GM12872 (cell line): ENCODE measurements around the gene AP2M1.

Experiments
- CTCF ChIP-seq: IDR thresholded peaks from 3 replicates; pipeline ENCODE4 v1.5.1; 2011; ENCODE audit warnings: low read depth, mild to moderate bottlenecking, low read length, moderate library complexity; ENCODE audit not compliant: insufficient read depth

The AP2M1 gene

GRCh38 chr3:184158404-184158803 lies 16.3 kb upstream of the AP2M1 start:
- no peak for TF ChIP-seq CTCF

GRCh38 chr3:184160456-184160855 lies 14.2 kb upstream of the AP2M1 start:
- TF ChIP-seq CTCF, result no peak

- TF ChIP-seq CTCF, result no peak
Observed at GRCh38 chr3:184164648-184165330, 9.9 kb upstream of the AP2M1 start.

- no peak for TF ChIP-seq CTCF
Observed at GRCh38 chr3:184165543-184165942, 9.1 kb upstream of the AP2M1 start.

- no peak for TF ChIP-seq CTCF
Observed at GRCh38 chr3:184166671-184167070, 8.0 kb upstream of the AP2M1 start.

- TF ChIP-seq CTCF, result no peak
Observed at GRCh38 chr3:184167786-184168185, 6.9 kb upstream of the AP2M1 start.

GRCh38 chr3:184168363-184169120 lies 6.1 kb upstream of the AP2M1 start:
- no peak for TF ChIP-seq CTCF
